Esophagus squamous epithelium (tissue), 5 donors: ENCODE measurements around the gene LOX. TPM values are rescaled to one million over a fixed set of nuclear protein-coding genes. Genes with fewer than 3 reads are reported as not detected.

ENCODE experiments used
- DNase-seq: peaks from one replicate; lab custom pipeline; 2025; lab: John Stamatoyannopoulos, UW
- H3K27ac ChIP-seq, 4 donors: fragments of 200-600 bp; sonication (generic); one replicate each; pipeline ENCODE4 v1.5.1; 2016 to 2019; ENCODE audit warnings: mild to moderate bottlenecking in 1 of 4
- H3K27me3 ChIP-seq, 4 donors: fragments of 200-600 bp; sonication (generic); 1 replicate in 3 of 4; 2 replicates in 1 of 4; pipeline versions ENCODE4 v1.5.1 to v1.6.0; 2017 to 2021; ENCODE audit warnings: antibody characterized with exemption in 1 of 4
- H3K36me3 ChIP-seq, 3 donors: fragments of 200-600 bp; sonication (generic); one replicate each; pipeline ENCODE4 v1.5.1; 2016 to 2019
- H3K4me1 ChIP-seq, 3 donors: fragments of 200-600 bp; sonication (generic); one replicate each; pipeline ENCODE4 v1.5.1; 2017 to 2019
- H3K4me3 ChIP-seq, 4 donors: fragments of 200-600 bp; sonication (generic); 1 replicate in 3 of 4; 2 replicates in 1 of 4; pipeline ENCODE4 v1.5.1; 2016 to 2019; ENCODE audit warnings: mild to moderate bottlenecking in 2 of 4, moderate library complexity in 1 of 4
- H3K9me3 ChIP-seq, 3 donors: fragments of 200-600 bp; sonication (generic); one replicate each; pipeline ENCODE4 v1.5.1; 2016 to 2019
- CTCF ChIP-seq, 6 experiments: fragments of 450-650 bp in 4 of 6; fragments of 200-600 bp in 2 of 6; sonication (generic) in 2 of 6; IDR thresholded peaks; one replicate each; pipeline ENCODE4 v1.5.1; 2016 to 2019; ENCODE audit warnings: antibody characterized with exemption in 6 of 6, mild to moderate bottlenecking in 4 of 6, moderate library complexity in 4 of 6
- POLR2A ChIP-seq, 4 donors: fragments of 450-650 bp; IDR thresholded peaks; one replicate each; pipeline ENCODE4 v1.6.1; 2017; ENCODE audit warnings: antibody characterized with exemption in 4 of 4, mild to moderate bottlenecking in 4 of 4, moderate library complexity in 3 of 4
- WGBS, 2 donors: methylation state at CpG; one replicate each; pipeline ENCODE4 v1.1.5; 2018; 5-methylcytosine and 5-hydroxymethylcytosine counted together
- intact Hi-C: fragments of 100-400 bp; cut with DNase I; formaldehyde crosslinking; loops from one replicate; pipeline ENCODE4 v1.15.0; 2022
- total RNA-seq, 4 donors: library from RNA; depleted of rRNA; stranded (reverse); fragments of >200 nt; gene quantifications; one replicate each; pipeline ENCODE4 v1.1.0, GENCODE V29; 2016
- donor health status: DM: yes; HTN: yes; CAD: no.

LOX gene
- total RNA-seq, result 1 to 10 TPM; 1.4 to 9.9 (median 6.6) TPM

- peaks cover 0 to 7% (median 0%) of the 10 kb centered on the region in 3 donors for H3K36me3 ChIP-seq
- H3K9me3 ChIP-seq, result no peaks in the 10 kb centered on the region
- H3K4me1 ChIP-seq, result peaks cover 0 to 30% (median 6%) of the 10 kb centered on the region in 3 donors
- peak within 1 kb of the TSS; percentile 19 to 80 (median 54) for H3K27ac ChIP-seq
- peaks cover 0 to 20% (median 0%) of the 10 kb centered on the region in 4 donors for H3K27me3 ChIP-seq
- peak in 2 of 4 donors; percentile 36 to 41 for TF ChIP-seq POLR2A (IDR thresholded peaks at IDR 0.05)
- TF ChIP-seq CTCF (IDR thresholded peaks at IDR 0.05), result no peak
- peak within 1 kb of the TSS; percentile 50 to 74 (median 54) for H3K4me3 ChIP-seq
- 1 to 2% methylated on average over 18 to 28 of the region's 35 CpGs for WGBS, 2 donors
- no peak for DNase-seq
- intact Hi-C loops, result no loop called here
These were observed at the start of gene LOX for GRCh38 chr5:122078116-122079110. Gene LOX, minus strand, starts transcription at chr5:122078259. Its CDS starts 274 bp downstream, at chr5:122077985.

DNA sequence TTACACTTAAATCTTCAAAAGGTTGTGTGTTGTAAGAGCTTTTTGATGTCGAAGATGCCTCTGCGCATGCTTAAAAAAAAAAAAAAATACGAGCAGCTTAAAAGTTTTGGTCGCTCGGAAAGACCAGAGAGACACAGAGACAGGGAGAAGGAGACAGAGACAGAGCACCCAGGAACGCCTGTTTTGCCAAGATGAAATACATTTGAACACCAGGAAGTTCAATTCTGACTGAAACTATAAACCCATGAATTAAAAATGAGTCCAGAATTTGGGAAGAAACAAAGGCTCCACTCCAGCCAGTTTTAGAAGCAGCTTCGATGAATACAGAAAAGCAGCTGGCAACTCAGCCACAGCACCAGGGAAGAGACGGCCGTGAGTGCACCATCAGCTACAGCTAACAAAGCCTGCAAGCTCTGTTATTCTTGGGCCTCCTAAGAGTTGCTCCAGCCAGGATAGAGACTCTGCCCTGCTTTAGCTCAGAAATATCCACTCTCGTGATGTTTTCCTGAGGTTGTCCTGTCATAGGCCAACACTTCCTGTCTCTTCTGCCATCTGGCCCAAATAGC, 48.8 kb upstream of the LOX start:
- Histone ChIP-seq H3K4me1 (peaks cover 0 to 25% (median 0%) of the 10 kb centered on the region in 3 donors), H3K27me3 (no peaks in the 10 kb centered on the region), H3K36me3 (no peaks in the 10 kb centered on the region), H3K9me3 (no peaks in the 10 kb centered on the region), H3K27ac (peak overlapping the region in 3 of 4 donors; percentile 34 to 72 (median 65)), H3K4me3 (no peak overlapping the region)
- WGBS, 2 donors, result 63 to 75% methylated on average over 10 of the region's 10 CpGs
- no peak for TF ChIP-seq POLR2A (IDR thresholded peaks at IDR 0.05)
- no peak for TF ChIP-seq CTCF (IDR thresholded peaks at IDR 0.05)
- DNase-seq, result no peak
- intact Hi-C loops, result no loop called here

DNA sequence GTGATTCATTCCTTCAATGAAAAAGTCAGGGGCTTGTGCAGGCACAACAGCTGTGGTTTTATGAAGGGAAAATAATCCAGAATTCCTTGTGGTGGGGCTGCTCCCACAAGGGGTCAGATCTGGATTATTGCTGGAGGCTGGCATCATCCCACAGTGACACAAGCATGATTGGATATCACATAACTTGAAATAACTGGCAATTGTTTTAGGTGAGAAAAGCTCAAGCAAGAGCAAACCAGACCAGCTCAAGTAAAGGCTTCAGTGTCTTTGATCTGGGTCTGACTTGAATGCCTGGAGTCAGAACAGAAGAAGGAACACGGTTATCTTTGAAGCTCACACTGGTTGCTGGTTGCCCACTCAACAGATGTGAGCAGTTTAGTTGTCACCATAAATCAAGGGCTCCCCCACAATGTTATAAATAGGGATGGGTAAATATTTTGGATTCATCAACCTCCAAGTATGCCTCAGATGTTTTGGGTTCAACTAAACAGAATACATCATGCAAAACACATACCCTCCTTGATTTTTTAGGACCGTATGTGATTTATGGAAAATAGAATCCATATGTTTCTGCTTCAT, 48.2 kb upstream of the LOX start:
- Histone ChIP-seq H3K4me1 (peaks cover 0 to 31% (median 0%) of the 10 kb centered on the region in 3 donors), H3K9me3 (no peaks in the 10 kb centered on the region), H3K27me3 (no peaks in the 10 kb centered on the region), H3K27ac (peak overlapping the region in 1 of 4 donors; percentile 65), H3K36me3 (no peaks in the 10 kb centered on the region), H3K4me3 (no peak overlapping the region)
- DNase-seq, result no peak
- TF ChIP-seq POLR2A (IDR thresholded peaks at IDR 0.05) (no peak), CTCF (IDR thresholded peaks at IDR 0.05) (no peak)
- 37 to 62% methylated on average over 2 of the region's 2 CpGs for WGBS, 2 donors
- intact Hi-C loops, result no loop called here

DNA sequence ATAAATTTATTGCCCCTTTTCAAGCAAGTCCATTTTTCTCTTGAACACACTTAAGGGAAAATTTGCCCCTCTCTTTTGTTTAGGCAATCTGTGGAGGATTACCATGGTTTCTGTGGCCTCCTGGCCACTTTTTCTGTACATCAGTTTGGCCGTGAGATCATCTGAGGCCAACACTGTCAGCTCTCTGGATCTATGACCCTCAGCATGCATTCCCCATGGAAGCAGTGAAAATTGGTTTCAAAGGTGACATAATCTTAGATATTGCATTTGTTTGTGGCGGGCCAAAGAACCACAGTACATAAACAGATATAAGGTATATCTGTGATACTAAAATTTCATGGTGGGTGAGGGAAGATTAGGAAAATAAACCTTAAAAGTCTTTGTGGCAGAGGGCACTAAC, 46.7 kb upstream of the LOX start:
- no peak for TF ChIP-seq CTCF (IDR thresholded peaks at IDR 0.05)
- TF ChIP-seq POLR2A (IDR thresholded peaks at IDR 0.05), result no peak

More for the DNA sequence above, 46.7 kb upstream of the LOX start:
- DNase-seq, result no peak
- H3K4me1 ChIP-seq, result peaks cover 0 to 45% (median 0%) of the 10 kb centered on the region in 3 donors
- no peak overlapping the region for H3K27ac ChIP-seq
- 82 to 94% methylated on average over 2 of the region's 2 CpGs for WGBS, 2 donors
- H3K9me3 ChIP-seq, result no peaks in the 10 kb centered on the region
- no peaks in the 10 kb centered on the region for H3K36me3 ChIP-seq
- intact Hi-C loops, result no loop called here
- H3K4me3 ChIP-seq, result no peak overlapping the region
- no peaks in the 10 kb centered on the region for H3K27me3 ChIP-seq
